ENCODE measurements around the gene GLT6D1.
"Not testable (repeated sequence)": the region's sequence is repeated elsewhere in the genome, so short reads cannot be mapped to it uniquely, and the experiment has no call there.

The GLT6D1 gene

DNA sequence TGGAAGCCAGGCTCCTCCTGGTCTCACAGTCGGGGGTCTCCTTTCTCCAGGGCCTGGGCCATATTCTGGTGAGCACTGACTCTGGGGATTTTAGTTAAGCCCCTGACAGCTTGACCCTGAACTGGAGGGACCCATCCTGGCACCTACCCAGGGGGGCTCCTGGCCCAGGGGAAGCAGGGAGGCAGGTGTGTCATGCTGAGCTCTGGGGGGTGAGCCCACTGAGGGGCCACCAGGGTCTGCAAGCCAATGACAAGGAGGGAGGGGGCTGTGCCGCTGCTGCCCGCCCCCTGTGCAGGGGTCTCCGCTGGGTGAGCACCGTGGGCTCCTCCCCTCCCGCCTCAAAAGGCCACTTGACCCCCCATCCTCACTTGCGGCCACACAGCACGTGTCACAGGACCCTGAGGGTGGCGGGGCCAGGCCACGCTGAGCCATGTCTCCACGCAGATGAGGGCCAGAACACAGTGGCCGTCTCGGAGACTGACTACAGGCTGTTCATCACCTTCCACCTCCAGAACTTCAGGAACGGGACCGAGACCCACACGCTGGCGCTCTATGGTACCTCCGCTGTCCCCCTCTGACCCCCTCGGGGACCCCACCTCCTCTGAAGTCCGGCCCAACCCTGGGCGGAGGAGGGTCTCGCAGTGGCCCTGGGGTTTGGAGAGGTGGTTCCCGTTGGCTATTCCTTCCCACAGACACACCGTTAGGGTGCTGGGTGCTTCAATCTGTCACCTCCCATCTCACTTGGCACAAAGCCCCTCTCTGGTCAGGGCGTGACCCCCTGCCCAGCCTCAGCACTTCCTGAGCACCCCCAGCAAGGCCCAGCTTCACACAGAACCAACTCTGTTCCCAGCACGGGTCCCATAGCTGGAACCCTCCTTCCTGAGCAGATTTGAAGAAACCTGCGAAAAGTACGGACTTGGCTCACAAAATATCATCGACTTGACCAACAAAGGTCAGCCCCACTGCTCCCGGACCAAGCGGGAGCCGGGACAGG lies 25.8 kb upstream of the GLT6D1 start:
- DNase-seq, result no peak

DNA sequence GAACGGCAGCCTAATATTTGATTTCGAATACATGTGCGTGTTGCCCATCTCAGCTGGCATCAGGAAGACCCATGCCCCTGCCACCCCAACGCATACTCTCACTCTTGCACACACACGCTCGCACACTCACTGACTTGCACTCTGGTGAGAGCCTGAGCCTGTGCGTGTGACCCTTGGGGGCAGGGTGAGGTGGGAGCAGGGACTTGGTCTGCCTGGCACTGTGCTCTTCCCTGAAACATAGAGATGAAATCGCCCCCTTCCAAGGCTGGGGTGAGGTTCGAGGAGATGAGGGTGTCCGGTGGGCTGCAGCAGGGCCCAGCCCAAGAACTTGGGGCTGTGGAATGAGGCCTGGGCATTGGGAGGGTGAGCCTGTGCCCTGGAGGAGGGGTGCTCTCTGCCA lies 24.9 kb upstream of the GLT6D1 start:
- DNase-seq, result no peak

DNA sequence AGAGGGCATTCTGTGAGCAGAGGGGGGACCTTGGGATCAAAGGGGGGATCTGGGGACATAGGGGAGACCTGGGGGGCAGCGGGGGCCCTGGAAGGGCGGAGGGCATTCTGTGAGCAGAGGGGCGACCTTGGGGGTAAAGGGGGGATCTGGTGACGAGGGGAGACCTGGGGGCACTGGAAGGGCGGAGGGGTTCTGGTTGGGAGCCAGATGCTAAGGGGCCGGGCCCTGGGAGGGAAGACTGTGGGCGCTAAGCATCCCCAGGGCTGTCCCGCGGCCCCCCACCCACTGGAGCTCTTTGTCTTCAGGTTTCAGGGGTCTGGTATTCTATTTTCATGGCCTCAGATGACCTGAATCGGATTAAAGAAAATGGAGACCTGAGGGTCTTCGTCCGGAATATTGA lies 24.5 kb upstream of the GLT6D1 start:
- no peak for DNase-seq

DNA sequence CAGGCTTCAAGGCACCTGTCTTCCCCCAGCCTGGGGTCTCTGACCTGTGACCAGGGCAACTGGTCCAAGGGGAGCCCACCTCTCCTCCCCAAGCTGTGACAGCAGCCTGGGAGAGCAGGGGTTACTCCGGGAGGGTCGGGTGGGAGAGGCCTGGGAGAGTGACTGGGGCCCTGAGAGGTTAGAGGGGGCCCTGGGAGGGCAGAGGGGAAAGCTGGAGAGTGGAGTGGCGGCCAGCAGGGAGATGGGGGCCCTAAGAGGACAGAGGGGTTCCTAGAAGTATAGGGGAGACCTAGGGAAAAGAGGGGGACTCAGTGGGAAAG lies 24.1 kb upstream of the GLT6D1 start:
- no peak for DNase-seq

DNA sequence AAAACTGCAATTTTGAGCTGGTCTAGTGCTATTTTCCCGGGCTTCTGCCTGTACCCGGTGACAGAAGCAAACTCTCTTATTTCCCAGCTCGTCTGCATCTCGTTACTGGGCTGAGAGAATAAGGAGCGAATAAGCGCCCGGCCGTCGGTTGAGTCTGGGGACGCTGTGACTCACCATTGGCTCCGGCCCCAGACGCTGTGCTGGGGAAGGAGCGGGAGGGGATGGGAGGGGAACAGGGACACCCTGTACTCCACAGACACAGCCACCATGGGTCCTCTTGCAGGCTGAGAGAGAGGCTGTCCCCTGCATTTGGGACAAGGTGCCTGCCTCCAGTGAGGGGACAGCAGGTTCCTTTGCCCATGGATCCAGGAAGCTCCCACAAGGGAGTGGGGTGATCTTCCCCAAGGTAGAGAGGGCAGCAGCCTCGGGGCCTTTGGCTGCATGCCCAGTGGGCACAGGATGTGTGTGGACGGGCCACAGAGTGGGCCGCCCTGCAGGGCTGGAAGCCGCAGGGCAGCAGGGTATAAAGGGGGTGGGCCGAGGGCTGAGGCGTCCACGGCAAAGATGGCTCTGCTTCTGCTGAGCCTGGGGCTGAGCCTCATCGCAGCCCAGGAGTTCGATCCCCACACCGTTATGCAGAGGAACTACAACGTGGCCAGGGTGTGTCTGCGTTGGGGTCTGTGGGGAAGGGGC lies 23.6 kb upstream of the GLT6D1 start, which contains the start of gene LCN9:
Gene LCN9, plus strand, starts transcription at position 552 of the 693 bp plus-strand sequence. Its CDS starts 13 bp downstream, at position 565.
- no peak for DNase-seq

DNA sequence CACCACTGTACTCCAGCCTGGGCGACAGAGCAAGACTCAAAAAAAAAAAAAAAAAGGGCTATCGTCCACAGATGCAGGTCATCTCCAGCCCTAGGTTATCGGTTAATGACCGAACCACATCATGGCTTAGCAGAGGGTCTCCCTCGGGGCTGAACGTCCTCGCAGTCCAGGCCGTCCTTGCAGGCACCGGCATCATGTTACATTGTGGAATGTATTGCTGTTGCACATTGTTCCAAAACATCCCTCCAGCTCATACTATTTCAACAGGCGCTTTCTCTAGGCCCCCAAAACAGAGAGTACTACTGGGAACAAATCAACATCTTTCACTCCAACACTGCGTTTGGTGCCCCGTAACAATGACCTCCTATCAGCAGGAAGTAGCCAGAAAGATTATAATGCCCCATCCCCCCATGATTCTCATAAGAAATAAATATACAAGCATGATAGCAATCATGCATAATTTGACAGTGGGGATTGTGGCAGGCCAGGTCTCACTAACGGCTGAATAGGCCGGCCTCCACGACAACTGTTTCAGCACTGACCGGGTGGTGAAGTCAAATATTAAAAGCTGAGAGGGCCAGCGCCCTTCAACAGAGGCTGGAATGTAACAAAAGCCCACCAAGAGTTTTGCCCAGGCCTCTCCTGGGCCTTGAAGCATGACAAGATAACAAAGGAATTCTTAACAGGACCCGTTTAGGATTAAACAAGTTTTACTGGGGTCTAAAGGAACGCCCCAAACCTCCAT lies 22.6 kb upstream of the GLT6D1 start:
- no peak for DNase-seq

DNA sequence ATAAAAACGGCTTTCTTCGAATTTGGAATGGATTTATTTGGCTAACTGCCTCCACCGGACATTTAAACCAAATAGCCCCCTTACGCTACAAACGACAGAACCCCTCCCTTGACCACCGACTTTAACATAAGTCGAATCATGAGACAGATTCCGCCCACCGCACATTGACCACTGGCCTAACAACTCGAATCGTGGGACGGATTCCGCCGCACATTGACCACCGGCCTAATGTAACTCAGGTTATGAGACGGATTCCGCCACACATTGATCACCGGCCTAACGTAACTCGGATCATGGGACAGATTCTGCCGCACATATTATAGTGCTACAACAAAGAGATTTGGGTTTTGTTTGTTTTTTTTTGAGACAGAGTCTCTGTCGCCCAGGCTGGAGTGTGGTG lies 21.1 kb upstream of the GLT6D1 start:
- DNase-seq, result no peak

DNA sequence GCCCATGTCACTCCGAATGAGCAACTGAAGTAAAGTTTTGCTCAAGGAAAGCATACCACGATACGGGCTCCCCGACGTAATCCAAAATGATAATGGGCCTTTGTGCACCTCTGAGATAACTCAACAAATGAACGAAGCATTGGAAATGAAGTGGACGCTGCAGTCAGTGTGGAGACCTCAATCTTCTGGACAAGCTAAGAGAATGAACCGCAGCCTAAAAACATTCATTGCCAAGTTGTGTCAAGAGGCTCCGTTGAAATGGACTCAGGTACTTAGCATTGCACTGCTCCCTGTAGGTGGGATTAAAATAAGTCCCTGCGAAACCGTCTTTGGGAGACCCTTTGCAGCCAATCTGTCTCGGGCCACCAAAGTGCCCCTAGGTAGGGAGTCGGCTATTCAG lies 19.9 kb upstream of the GLT6D1 start:
- no peak for DNase-seq

DNA sequence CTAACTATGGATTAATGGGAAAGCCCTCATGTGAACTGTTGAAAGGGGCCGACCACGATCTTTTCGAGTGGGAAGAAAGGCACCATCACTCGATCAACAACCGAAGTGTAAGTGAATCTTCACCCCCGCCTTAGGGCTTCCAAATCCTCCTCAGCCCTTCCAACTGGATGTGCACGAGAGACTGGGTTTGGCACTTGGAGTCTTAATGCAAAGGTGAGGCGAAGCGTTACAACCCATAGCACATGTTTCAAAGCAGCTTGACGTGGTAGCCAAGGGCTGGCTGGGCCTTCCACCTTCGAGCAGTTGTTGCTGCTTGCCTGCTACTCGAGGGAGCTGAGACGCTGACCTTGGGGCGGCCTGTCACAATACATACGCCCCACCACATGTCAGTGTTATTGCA lies 18.1 kb upstream of the GLT6D1 start:
- DNase-seq, result no peak

DNA sequence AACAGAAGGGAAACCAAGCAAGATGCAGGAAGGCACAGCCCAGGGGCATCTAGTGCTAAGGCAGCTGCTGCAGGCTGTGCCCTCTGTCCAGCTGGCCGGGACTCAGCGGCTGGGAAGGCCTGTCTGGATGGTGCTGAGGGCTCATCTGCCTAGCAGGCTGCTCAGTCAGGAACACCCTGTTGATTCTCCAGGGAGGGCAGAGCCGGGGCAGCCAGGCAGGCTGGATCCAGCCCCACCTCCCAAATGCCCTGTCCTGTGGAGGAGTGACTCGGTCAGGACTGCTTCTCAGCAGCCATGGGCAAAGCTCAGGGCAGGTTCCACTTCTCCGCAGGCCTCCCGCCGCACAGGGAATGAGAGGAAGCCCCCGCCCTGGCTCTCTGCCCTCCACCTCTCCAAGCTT lies 16.0 kb upstream of the GLT6D1 start:
- DNase-seq, result no peak

DNA sequence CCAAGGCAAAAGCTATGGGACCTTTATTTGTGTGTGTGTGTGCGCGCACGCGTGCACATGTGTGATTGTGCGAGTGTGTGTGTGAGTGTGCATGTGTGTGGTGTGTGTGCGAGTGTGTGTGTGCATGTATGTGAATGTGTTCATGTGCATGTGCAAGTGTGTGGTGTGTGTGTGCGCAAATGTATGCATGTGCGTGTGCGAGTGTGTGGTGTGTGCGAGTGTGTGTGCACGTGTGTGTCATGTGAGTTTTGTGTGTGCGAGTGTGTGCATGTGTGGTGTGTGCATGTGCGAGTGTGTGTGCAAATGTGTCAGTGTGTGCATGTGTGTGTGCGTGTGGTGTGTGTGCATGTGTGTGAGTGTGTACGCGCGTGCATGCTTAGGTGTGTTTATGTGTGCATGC lies 11.1 kb upstream of the GLT6D1 start:
- DNase-seq, result no peak

DNA sequence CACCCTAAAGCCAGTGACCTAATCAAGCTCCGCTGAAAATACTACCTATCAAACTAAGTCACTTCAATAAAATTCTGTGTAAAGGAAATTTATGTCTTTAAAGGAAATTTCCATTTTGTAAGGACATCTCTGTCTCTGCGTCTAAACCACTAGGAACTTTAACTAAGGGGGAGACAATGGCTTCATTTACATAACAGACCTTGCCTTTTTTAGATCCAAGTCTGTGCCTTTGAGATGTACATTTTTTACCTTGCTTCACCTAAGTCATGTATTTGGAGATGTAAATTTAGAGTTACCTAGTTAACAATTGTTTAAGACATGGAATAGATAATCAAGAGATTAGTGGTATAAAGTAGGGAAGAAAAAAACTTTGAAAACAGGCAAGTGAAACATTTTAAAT lies 10.2 kb upstream of the GLT6D1 start:
- DNase-seq, result no peak

DNA sequence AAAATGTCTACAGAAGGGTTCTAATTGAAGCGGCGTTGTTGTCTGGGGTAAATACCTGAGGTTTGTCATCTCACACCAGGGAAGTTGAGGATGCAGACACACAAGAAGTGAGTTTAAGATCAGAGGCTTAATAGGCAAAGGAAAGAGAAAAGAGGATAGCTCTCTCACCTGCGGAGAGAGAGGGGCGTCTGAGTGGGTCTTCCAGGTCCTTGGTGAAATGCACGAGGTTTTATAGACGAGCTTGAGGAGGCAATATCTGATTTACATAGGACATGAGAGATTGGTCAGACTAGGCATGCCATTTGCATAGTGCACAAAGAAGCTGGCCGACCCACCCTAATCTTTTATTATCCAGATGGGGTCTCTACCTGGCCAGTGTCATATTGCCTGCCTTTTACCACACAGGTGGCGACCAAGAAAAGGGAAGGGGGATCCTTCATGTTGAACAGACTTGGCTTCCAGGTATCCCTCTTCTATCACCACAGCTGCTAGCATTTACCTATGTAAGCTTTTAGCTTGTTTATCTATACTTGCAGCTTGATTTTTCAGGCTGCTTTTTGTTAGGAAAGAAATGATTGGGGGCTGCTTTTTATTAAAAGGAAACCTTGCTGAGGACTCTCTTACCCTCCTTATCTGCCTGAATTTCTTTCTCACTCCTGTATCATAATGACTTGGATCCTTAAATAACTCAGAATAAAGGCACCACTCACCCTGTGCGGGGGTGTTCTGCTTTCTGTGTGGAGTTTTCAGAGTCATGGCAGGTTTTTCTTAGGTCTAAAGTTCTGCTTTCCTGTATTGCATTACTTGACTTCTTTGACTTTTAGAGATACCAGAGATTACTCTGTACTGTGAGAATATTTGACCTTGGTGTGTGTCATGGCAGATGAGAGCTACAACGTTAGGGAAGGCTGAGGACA lies 9.4 kb upstream of the GLT6D1 start:
- no peak for DNase-seq

DNA sequence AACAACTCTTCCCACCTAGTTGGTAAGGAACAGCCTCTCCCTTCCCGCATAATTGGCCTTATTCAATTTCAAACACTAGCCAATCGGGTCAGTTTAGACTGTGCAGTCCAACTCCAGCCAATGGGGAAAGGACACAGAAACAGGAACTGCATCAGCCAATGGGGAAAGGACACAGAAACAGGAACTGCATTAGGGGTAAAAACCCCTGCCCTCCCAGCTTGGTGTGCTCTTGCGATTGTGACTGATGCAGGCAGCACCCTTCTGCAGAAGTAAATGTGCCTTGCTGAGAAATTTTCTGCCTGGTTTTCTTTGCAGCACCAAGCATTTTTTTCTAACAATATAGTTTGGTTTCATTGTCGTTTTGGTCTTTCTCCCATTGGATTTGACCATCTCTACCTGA lies 8.5 kb upstream of the GLT6D1 start:
- DNase-seq, result no peak

DNA sequence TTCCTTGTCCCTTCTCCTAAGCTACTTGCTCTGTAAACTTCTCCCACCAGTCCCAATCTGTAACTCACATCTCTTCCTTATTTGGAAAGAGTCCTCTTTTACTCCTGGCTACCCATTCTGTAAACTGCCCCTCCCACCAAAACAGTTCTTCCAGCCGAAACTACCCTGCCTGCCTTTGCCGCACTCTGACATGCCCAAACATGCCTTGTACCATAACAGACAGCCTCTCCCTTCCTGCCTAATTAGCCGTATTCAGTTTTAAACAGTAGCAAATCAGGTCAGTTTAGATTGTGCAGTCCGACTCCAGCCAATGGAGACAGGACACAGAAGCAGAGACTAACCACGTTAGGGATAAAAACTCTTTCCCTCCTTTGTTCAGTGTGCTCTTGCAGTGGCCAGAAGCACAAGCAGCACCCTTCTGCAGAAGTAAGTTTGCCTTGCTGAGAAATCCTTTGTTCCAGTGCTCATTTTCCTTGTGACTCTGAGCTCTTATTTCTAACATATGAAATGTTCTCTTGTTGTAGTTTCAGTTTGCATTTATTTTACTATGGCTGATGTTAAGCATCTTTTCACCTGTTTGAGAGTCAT lies 5.4 kb upstream of the GLT6D1 start:
- no peak for DNase-seq

DNA sequence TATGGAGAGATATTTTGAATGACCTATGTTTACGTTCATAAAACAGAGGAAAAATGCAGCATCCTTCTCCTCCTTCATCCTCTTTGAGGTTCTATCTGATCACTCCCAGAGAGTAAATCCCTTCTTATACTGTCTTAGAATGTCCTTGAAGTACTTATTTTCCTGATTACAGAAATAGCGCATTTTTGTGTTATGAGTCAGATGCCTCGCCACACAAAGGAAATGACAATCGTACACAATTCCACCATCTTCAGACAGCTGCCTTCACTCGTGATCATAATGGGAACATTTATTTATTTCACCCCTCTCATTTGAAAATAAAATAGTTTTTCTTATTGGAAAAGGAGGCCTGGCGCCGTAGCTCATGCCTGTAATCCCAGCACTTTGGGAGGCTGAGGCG lies 2.4 kb upstream of the GLT6D1 start:
- DNase-seq, result no peak

DNA sequence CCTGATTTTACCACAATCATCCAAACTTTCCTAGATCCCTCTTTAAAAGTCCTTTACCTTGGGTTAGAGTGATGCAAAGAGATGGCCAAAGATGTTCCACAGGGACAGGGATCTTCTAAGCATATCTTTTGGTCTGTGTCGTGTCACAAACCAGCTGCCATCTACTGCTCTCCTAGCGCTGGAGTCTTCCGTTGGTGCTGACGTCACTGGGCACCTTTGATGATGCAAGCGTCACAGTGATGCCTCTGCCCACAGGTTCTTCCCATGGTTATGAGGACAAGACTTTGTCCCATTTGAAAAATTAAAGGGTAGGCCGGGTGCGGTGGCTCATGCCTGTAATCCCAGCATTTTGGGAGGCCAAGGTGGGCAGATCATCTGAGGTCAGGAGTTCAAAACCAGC lies 1.7 kb upstream of the GLT6D1 start:
- DNase-seq, result no peak

DNA sequence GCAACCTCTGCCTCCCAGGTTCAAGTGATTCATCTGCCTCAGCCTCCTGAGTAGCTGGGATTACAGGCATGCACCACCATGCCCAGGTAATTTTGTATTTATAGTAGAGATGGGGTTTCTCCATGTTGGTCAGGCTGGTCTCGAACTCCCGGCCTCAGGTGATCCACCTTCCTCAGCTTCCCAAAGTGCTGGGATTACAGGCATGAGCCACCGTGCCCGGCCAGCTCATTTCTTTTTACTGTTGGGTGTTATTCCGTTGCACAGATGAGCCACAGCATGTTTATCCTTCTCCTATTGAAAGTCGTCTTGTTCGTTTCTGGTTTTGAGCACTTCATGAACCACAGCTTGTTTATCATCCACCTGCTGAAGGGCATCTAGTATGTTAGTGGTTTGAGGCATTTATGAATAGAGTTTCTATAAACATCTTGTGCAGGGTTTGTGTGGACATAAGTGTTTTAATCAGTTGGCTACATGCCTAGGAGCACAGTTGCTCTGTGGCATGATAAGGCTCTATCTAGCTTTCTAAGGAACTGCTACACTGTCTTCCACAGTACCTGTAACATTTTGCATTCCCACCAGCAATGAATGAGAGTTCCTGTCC lies 2.3 kb downstream of the GLT6D1 start:
- DNase-seq, result not testable (repeated sequence)

DNA sequence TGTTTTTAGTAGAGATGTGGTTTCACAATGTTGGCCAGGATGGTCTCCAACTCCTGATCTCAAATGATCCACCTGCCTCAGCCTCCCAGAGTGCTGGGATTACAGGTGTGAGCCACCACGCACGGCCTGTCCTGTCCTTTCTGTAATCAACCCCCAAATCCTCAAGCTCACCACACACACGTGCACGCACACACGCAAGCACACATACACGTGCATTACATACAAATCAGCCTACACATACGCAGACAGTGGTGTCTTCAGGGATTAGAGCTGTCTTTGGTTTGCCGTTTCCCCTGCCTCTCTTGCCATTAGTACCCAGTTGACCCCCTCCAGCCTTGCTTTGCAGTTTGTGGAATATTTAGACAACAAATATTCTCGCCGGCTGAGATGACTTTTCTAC lies 6.5 kb downstream of the GLT6D1 start:
- DNase-seq, result no peak

DNA sequence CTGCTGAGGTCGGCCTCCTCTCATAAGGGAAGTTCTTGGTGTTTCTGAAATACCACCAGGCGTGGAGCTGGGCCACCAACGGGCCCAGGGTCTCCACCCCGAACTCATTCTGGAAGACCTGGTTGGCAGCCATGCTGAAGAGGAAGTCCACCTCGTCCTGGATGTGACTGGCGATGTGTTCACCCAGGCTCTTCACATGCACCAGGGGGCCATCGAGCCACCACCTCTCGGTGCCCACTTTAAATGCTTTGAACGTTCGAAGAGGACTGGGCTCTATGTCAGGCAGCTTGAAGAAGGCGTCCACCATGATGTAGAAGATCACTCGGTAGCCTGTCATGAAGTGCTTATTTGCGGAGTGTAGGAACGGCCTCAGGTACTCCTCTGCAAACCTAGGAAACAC lies 15.1 kb downstream of the GLT6D1 start:
- no peak for DNase-seq

DNA sequence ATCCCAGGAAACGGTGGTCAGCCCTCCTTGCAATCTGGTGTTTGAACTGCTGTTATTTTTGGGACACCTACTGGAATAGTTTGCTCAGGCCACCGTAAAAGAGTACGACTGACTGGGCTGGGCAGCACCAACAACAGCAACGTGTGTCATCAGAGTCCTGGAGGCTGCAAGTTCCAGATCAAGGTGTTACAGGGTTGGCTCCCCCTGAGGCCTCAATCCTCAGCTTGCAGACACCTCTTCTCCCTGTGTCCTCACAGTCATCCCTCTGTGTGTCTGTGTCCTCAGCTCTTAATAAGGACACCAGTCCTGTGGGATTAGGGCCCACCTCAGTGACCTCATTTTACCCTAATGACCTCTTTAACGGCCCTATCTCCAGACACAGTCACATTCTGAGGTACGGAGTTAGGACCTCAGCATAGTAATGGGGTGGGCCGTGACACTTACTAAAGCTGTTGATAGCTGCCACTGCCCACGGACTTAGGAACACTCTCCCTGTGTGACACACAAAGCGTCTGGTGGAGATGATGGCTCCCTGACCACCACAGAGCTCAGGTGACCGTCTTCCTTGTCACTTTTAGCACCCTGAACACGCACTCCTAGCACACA lies 16.8 kb downstream of the GLT6D1 start:
- no peak for DNase-seq

Measured in activated CD8-positive, alpha-beta memory T cell treated with anti-CD3 and anti-CD28 coated beads for 24 hours (primary cell).